ENCODE results near the gene RAD21L1.

DNA sequence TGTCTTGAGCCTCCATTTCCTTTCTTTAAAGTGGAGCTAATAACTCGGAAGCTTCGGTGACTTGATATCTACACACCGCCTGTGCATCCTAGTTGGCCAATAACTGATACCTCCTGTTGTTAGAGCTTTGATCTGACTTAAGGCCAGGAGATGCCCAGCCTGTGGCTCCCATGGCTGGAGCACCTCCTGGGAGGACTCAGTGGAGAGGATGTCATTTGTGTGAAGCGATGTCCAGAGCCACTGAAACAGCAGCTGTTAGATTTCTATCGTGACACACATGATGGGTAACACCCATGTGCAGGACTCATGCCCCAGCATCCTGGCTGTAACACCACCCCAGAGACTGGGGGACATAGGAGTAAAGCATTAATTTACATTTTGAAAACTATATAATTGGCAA lies 72.3 kb downstream of the RAD21L1 start:
- TF ChIP-seq POLR2AphosphoS5 (IDR thresholded peaks at IDR 0.05; ENCODE audit: low read depth, low read length) (no peak), TAF1 (IDR thresholded peaks at IDR 0.05; ENCODE audit: borderline replicate concordance, low read depth, low read length) (no peak), POLR2A (IDR thresholded peaks at IDR 0.05; ENCODE audit: low read depth, low read length) (no peak)
